Colonic mucosa (tissue), 4 donors: ENCODE data around the gene SLC10A1. TPM values are rescaled to one million over a fixed set of nuclear protein-coding genes. Genes with fewer than 3 reads are reported as not detected.

Experiments
- DNase-seq: peaks from one replicate; pipeline ENCODE4 v3.0.0-alpha.2; 2020
- H3K27ac ChIP-seq: fragments of 200-600 bp; one replicate; pipeline ENCODE4 v1.8.0; 2021
- H3K27me3 ChIP-seq: fragments of 200-600 bp; one replicate; pipeline ENCODE4 v1.8.0; 2021
- H3K36me3 ChIP-seq: fragments of 200-600 bp; one replicate; pipeline ENCODE4 v1.8.0; 2021
- H3K4me1 ChIP-seq: fragments of 200-600 bp; one replicate; pipeline ENCODE4 v1.8.0; 2021; ENCODE audit warnings: mild to moderate bottlenecking
- H3K4me3 ChIP-seq: fragments of 200-600 bp; one replicate; pipeline ENCODE4 v1.8.0; 2021
- H3K9ac ChIP-seq, 2 donors: one replicate each; pipeline ENCODE4 v1.7.0; 2013; ENCODE audit warnings: control low read depth in 2 of 2, low read depth in 2 of 2, low read length in 2 of 2
- H3K9me3 ChIP-seq: fragments of 200-600 bp; one replicate; pipeline ENCODE4 v1.8.0; 2021
- CTCF ChIP-seq: fragments of 200-600 bp; IDR thresholded peaks from one replicate; pipeline ENCODE4 v1.8.0; 2022; ENCODE audit warnings: antibody characterized with exemption, mild to moderate bottlenecking
- intact Hi-C: fragments of 100-400 bp; cut with DNase I; formaldehyde crosslinking; loops from one replicate; pipeline ENCODE4 v1.14.1; 2022
- total RNA-seq, 2 donors: library from RNA; stranded (reverse); fragmentation: NEBNext Ultra II Directional in 1 of 2; extraction: Animal tissue kit (Norgen Biotek cat#: 25700) in 1 of 2; gene quantifications; one replicate each; pipeline ENCODE4 v1.2.1, GENCODE V29; 2021
- donor health status: healthy.
- donor health status: DM: no; HTN: no; CAD: no.
- donor health status: DM: no; HTN: no; CAD: no.

The SLC10A1 gene
- total RNA-seq, result not detected

GRCh38 chr14:69796797-69797500, at the start of gene SLC10A1:
Gene SLC10A1 (minus strand): TSS chr14:69797241. CDS start chr14:69797155, 86 bp downstream.
- Histone ChIP-seq H3K27ac (peak within 1 kb of the TSS; percentile 57), H3K4me3 (no peak within 1 kb of the TSS), H3K36me3 (no peaks in the 10 kb centered on the region), H3K27me3 (no peaks in the 10 kb centered on the region), H3K9me3 (no peaks in the 10 kb centered on the region), H3K4me1 (no peaks in the 10 kb centered on the region), H3K9ac (no peak within 1 kb of the TSS)
- DNase-seq, result no peak
- intact Hi-C loops, result no loop called here
- TF ChIP-seq CTCF, result no peak

GRCh38 chr14:69845787-69846186, 48.7 kb upstream of the SLC10A1 start:
- no peak for DNase-seq

GRCh38 chr14:69845050-69845581, 48.1 kb upstream of the SLC10A1 start:
- H3K4me3 ChIP-seq, result no peak overlapping the region
- no peak for TF ChIP-seq CTCF
- intact Hi-C loops, result no loop called here
- H3K9me3 ChIP-seq, result no peaks in the 10 kb centered on the region
- no peak overlapping the region for H3K27ac ChIP-seq
- H3K9ac ChIP-seq, result no peak overlapping the region
- H3K36me3 ChIP-seq, result no peaks in the 10 kb centered on the region
- no peak for DNase-seq
- H3K4me1 ChIP-seq, result no peaks in the 10 kb centered on the region
- no peaks in the 10 kb centered on the region for H3K27me3 ChIP-seq

More at GRCh38 chr14:69845787-69846186, 48.7 kb upstream of the SLC10A1 start:
- no peaks in the 10 kb centered on the region for H3K4me1 ChIP-seq
- no peaks in the 10 kb centered on the region for H3K27me3 ChIP-seq
- no peak for TF ChIP-seq CTCF
- H3K9ac ChIP-seq, result no peak overlapping the region
- intact Hi-C loops, result no loop called here
- no peaks in the 10 kb centered on the region for H3K36me3 ChIP-seq
- no peak overlapping the region for H3K27ac ChIP-seq
- no peak overlapping the region for H3K4me3 ChIP-seq
- no peaks in the 10 kb centered on the region for H3K9me3 ChIP-seq

GRCh38 chr14:69844171-69844570, 47.1 kb upstream of the SLC10A1 start:
- no peaks in the 10 kb centered on the region for H3K27me3 ChIP-seq
- H3K4me1 ChIP-seq, result no peaks in the 10 kb centered on the region
- no peak overlapping the region for H3K4me3 ChIP-seq
- no peak for TF ChIP-seq CTCF
- H3K9ac ChIP-seq, result no peak overlapping the region
- no peaks in the 10 kb centered on the region for H3K36me3 ChIP-seq
- no peak overlapping the region for H3K27ac ChIP-seq
- no peak for DNase-seq
- intact Hi-C loops, result no loop called here
- no peaks in the 10 kb centered on the region for H3K9me3 ChIP-seq

- H3K9me3 ChIP-seq, result no peaks in the 10 kb centered on the region
- H3K9ac ChIP-seq, result no peak overlapping the region
- intact Hi-C loops, result no loop called here
- DNase-seq, result no peak
- no peaks in the 10 kb centered on the region for H3K4me1 ChIP-seq
- H3K36me3 ChIP-seq, result no peaks in the 10 kb centered on the region
- H3K27me3 ChIP-seq, result no peaks in the 10 kb centered on the region
- TF ChIP-seq CTCF, result no peak
- no peak overlapping the region for H3K27ac ChIP-seq
- H3K4me3 ChIP-seq, result no peak overlapping the region
Measured at GRCh38 chr14:69842686-69843420, 45.8 kb upstream of the SLC10A1 start.
